Fibroblast of skin of right quadriceps (primary cell): ENCODE measurements around the gene FGF18.
A peak's percentile ranks its signal among the peaks of the same experiment; 100 is the strongest.

Experiments
- DNase-seq: peaks from one replicate; pipeline ENCODE4 v3.0.0-alpha.2; 2013

FGF18 gene

GRCh38 chr5:171424726-171425125 lies 5.3 kb downstream of the FGF18 start:
- no peak for DNase-seq

- DNase-seq, result no peak
These were observed 6.3 kb downstream of the FGF18 start for GRCh38 chr5:171425596-171426244.

GRCh38 chr5:171426266-171426665 lies 6.8 kb downstream of the FGF18 start:
- DNase-seq, result no peak

GRCh38 chr5:171426680-171427079 lies 7.2 kb downstream of the FGF18 start:
- DNase-seq, result no peak

GRCh38 chr5:171427318-171428167 lies 8.1 kb downstream of the FGF18 start:
- DNase-seq, result no peak

GRCh38 chr5:171428168-171428696 lies 8.8 kb downstream of the FGF18 start:
- DNase-seq, result no peak

- no peak for DNase-seq
These were observed 9.5 kb downstream of the FGF18 start for GRCh38 chr5:171428809-171429542.

- DNase-seq, result no peak
These were observed 10.1 kb downstream of the FGF18 start for GRCh38 chr5:171429543-171429910.

- no peak for DNase-seq
These were observed 11.9 kb downstream of the FGF18 start for GRCh38 chr5:171431251-171431777.

GRCh38 chr5:171432076-171432475 lies 12.6 kb downstream of the FGF18 start:
- DNase-seq, result no peak

- no peak for DNase-seq
These were observed 13.3 kb downstream of the FGF18 start for GRCh38 chr5:171432583-171433351.

GRCh38 chr5:171433352-171433698 lies 13.9 kb downstream of the FGF18 start:
- DNase-seq, result no peak

- DNase-seq, result no peak
These were observed 14.7 kb downstream of the FGF18 start for GRCh38 chr5:171433982-171434676.

- DNase-seq, result no peak
These were observed 15.4 kb downstream of the FGF18 start for GRCh38 chr5:171434874-171435273.

GRCh38 chr5:171435908-171436307 lies 16.5 kb downstream of the FGF18 start:
- no peak for DNase-seq

GRCh38 chr5:171436804-171437285 lies 17.4 kb downstream of the FGF18 start:
- DNase-seq, result no peak

- DNase-seq, result no peak
These were observed 17.9 kb downstream of the FGF18 start for GRCh38 chr5:171437286-171437821.

GRCh38 chr5:171438738-171439137 lies 19.3 kb downstream of the FGF18 start:
- no peak for DNase-seq

GRCh38 chr5:171441246-171441791 lies 21.9 kb downstream of the FGF18 start:
- DNase-seq, result no peak

- DNase-seq, result peak; percentile 56
These were observed 23.0 kb downstream of the FGF18 start for GRCh38 chr5:171442287-171443042.
